Ascending aorta (tissue), 2 donors: ENCODE data around the gene FPGS. TPM values are rescaled to one million over a fixed set of nuclear protein-coding genes. Genes with fewer than 3 reads are reported as not detected.
A peak's percentile ranks its signal among the peaks of the same experiment; 100 is the strongest.

Experiments
- DNase-seq, 2 donors: peaks; one replicate each; pipeline ENCODE4 v3.0.0-alpha.2; 2019; ENCODE audit warnings: low spot score in 2 of 2
- H3K27ac ChIP-seq, 2 donors: fragments of 200-600 bp; sonication (generic); one replicate each; pipeline ENCODE4 v1.5.1; 2016 to 2017; ENCODE audit warnings: mild to moderate bottlenecking in 1 of 2
- H3K27me3 ChIP-seq: fragments of 200-600 bp; sonication (generic); one replicate; pipeline ENCODE4 v1.5.1; 2017
- H3K36me3 ChIP-seq, 2 donors: fragments of 200-600 bp; sonication (generic); one replicate each; pipeline ENCODE4 v1.5.1; 2016
- H3K4me1 ChIP-seq, 2 donors: fragments of 200-600 bp; sonication (generic); one replicate each; pipeline ENCODE4 v1.5.1; 2016 to 2017; ENCODE audit warnings: mild to moderate bottlenecking in 1 of 2
- H3K4me3 ChIP-seq, 2 donors: fragments of 200-600 bp; sonication (generic); one replicate each; pipeline ENCODE4 v1.5.1; 2016 to 2017; ENCODE audit warnings: mild to moderate bottlenecking in 1 of 2
- H3K9me3 ChIP-seq, 2 donors: fragments of 200-600 bp; sonication (generic); one replicate each; pipeline ENCODE4 v1.5.1; 2016
- intact Hi-C: fragments of 100-400 bp; cut with DNase I; formaldehyde crosslinking; loops from one replicate; pipeline ENCODE4 v1.15.1; 2023
- total RNA-seq: library from RNA; depleted of rRNA; stranded (reverse); fragments of >200 nt; gene quantifications from one replicate; pipeline ENCODE4 v1.1.0, GENCODE V29; 2016
- TF ChIP-seq, protein P1 (sequence below), 3 experiments: fragments of 200-600 bp in 2 of 3; fragments of 450-650 bp in 1 of 3; sonication (generic) in 2 of 3; IDR thresholded peaks; one replicate each; pipeline ENCODE4 v1.5.1; 2016 to 2019; ENCODE audit warnings: antibody characterized with exemption in 3 of 3, mild to moderate bottlenecking in 1 of 3, moderate library complexity in 1 of 3

Gene FPGS
- total RNA-seq, 1 donor from 2014 or later, result 286 TPM

DNA sequence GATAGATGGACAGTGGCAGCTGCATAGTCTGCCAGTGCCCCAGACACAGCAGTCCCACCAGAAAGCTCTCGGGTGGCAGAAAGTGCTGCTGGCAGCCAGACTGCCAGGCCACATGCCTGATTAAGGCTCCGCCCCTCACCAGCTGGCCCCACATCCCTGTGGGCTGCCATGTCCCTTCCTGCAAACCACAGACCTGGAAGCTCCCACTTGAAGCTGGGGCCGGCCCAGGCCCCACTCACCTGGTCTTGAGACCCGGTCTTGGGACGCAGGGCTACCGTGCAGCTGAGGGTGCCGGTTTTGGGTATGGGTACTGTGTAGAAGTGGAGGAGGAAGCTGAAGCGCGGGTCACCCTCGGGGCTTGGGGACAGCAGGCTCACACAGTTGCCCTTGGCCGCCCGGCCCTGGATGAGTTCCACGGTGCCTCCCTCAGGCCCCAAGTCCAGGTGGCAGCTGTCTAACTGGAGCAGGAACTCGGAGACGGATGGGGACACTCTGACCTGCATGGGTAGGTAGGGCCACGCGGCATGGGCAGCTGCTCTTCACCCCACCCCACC, 15.3 kb downstream of the FPGS start:
- no peaks in the 10 kb centered on the region for H3K27me3 ChIP-seq
- peak in 1 of 2 donors; percentile 63 for DNase-seq
- TF ChIP-seq, protein P1, sequence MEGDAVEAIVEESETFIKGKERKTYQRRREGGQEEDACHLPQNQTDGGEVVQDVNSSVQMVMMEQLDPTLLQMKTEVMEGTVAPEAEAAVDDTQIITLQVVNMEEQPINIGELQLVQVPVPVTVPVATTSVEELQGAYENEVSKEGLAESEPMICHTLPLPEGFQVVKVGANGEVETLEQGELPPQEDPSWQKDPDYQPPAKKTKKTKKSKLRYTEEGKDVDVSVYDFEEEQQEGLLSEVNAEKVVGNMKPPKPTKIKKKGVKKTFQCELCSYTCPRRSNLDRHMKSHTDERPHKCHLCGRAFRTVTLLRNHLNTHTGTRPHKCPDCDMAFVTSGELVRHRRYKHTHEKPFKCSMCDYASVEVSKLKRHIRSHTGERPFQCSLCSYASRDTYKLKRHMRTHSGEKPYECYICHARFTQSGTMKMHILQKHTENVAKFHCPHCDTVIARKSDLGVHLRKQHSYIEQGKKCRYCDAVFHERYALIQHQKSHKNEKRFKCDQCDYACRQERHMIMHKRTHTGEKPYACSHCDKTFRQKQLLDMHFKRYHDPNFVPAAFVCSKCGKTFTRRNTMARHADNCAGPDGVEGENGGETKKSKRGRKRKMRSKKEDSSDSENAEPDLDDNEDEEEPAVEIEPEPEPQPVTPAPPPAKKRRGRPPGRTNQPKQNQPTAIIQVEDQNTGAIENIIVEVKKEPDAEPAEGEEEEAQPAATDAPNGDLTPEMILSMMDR (IDR thresholded peaks at IDR 0.05), result no peak
- H3K9me3 ChIP-seq, result no peaks in the 10 kb centered on the region
- H3K27ac ChIP-seq, result peak overlapping the region in 1 of 2 donors; percentile 36
- no peaks in the 10 kb centered on the region for H3K4me1 ChIP-seq
- H3K4me3 ChIP-seq, result no peak overlapping the region
- intact Hi-C loops, result no loop called here
- H3K36me3 ChIP-seq, result peaks cover 80 to 96% of the 10 kb centered on the region in 2 donors

DNA sequence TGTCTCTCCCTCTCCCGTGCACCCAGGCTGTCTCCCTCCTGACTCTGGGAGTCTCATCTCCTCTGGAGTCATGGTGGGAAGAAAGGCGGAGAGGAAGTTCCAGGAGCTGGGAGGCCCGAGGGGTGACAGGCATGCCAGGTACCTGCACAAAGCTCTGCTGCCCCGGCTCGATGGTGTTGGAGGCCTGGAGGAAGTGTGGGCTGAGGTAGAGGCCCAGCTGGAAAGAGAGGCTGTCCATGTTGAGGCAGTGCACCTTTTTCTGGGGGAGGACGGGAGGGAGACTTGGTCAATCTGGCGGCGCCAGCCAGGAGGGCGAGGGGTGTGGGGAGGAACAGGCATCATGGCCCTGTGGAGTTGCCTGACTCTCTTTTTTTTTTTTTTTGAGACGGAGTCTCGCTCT, 15.9 kb downstream of the FPGS start:
- Histone ChIP-seq H3K27me3 (no peaks in the 10 kb centered on the region), H3K36me3 (peaks cover 77 to 96% of the 10 kb centered on the region in 2 donors), H3K27ac (peak overlapping the region in 1 of 2 donors; percentile 36), H3K4me1 (no peaks in the 10 kb centered on the region), H3K4me3 (no peak overlapping the region), H3K9me3 (no peaks in the 10 kb centered on the region)
- TF ChIP-seq, protein P1 (IDR thresholded peaks at IDR 0.05), result no peak
- no peak for DNase-seq
- intact Hi-C loops, result no loop called here

GRCh38 chr9:127822108-127822507, 19.4 kb downstream of the FPGS start:
- Histone ChIP-seq H3K4me3 (no peak overlapping the region), H3K27me3 (no peaks in the 10 kb centered on the region), H3K27ac (no peak overlapping the region), H3K4me1 (peaks cover 0 to 4% of the 10 kb centered on the region in 2 donors), H3K9me3 (no peaks in the 10 kb centered on the region), H3K36me3 (peaks cover 81 to 96% of the 10 kb centered on the region in 2 donors)
- DNase-seq, result no peak
- TF ChIP-seq, protein P1 (IDR thresholded peaks at IDR 0.05), result no peak
- intact Hi-C loops, result no loop called here

DNA sequence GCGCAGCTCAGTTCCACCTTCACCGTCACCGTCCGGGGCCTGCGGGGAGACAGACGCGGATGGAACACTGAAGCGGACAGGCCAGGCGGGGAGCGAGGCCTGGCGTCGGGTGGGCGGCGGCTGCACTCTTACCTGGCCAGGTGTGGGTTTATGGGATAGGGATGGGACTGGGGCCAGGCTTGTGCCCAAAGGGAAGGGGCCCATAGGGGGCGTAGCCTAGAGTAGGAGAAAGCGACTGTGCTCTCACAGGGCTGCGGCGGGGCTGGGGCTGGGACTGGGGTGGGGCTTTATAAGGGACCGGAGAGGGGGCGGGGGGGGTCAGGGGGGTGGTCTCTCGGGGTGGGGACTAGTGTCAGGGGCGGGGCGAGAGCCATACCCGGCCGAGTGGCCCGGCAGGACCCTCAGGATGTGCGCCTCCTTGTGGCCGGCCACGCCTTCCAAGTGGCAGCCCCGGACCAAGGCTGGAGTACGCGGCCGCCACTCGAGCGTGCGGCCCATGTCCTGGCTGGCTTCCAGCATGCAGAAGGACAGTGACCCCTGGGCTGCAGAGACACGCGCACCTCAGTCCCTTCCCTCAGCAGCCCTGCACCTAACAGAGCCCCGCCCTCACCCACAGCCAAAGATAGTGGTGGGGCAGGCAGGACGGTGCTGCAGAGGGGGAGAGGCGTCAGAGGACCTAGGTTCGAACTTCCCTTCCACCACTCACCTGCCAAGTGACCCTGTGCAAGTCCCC, 22.8 kb downstream of the FPGS start:
- no peak overlapping the region for H3K4me3 ChIP-seq
- no peaks in the 10 kb centered on the region for H3K9me3 ChIP-seq
- no peaks in the 10 kb centered on the region for H3K27me3 ChIP-seq
- TF ChIP-seq, protein P1 (IDR thresholded peaks at IDR 0.05), result peak in 1 of 3 experiments; percentile 27
- peak overlapping the region; percentile 89 to 95 for H3K27ac ChIP-seq
- peaks cover 54 to 72% of the 10 kb centered on the region in 2 donors for H3K36me3 ChIP-seq
- no peak for DNase-seq
- peaks cover 6 to 31% of the 10 kb centered on the region in 2 donors for H3K4me1 ChIP-seq
- intact Hi-C loops, result loop anchor here (5.0 kb wide), 1 partner anchor 37 kb away; no protein-coding TSS in a partner anchor

DNA sequence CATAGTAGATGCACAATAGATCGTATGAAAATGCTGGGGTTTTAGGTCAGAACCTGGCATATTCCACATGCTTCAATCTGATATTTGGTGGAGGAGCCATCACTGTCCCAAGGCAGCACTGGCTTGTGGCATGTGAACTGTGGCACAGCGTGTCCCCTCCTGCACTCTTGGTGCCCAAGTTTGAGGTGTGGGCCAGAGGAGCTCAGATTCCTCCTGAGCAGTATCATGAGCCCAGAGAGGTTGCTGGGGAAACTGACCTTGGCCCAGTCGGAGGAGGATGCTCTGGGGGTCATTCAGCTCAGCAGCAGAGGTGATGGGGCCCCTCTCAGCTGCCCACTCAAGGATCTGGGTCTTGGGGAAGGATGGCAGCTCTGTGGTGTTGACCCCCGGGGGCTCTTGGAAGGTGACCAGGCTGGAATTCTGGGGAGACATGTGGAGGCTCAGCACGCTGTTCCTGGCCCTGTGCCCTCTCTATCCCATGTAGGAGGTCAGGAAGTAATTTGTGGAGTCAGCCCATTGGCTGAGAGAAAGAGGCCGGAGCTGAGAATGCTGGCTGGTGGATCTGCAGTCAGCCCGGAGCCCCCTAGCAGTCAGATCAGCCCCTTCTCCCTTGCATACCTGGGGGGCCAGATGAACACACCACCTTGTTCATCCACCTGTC, 23.7 kb downstream of the FPGS start:
- H3K4me3 ChIP-seq, result no peak overlapping the region
- TF ChIP-seq, protein P1 (IDR thresholded peaks at IDR 0.05), result no peak
- intact Hi-C loops, result loop anchor here (5.0 kb wide), 1 partner anchor 36 kb away; no protein-coding TSS in a partner anchor
- no peaks in the 10 kb centered on the region for H3K27me3 ChIP-seq
- peak overlapping the region; percentile 89 to 95 for H3K27ac ChIP-seq
- peaks cover 6 to 39% of the 10 kb centered on the region in 2 donors for H3K4me1 ChIP-seq
- no peak for DNase-seq
- no peaks in the 10 kb centered on the region for H3K9me3 ChIP-seq
- peaks cover 45 to 64% of the 10 kb centered on the region in 2 donors for H3K36me3 ChIP-seq
